HG03159 (cell line): ENCODE data around the gene SORBS1.

Source experiments
- ATAC-seq: cut with Tn5 transposase; IDR thresholded peaks from one replicate; pipeline ENCODE4 v1.9.1; 2021; ENCODE audit warnings: mild to moderate bottlenecking, moderate library complexity; ENCODE audit not compliant: unreplicated experiment

The SORBS1 gene

DNA sequence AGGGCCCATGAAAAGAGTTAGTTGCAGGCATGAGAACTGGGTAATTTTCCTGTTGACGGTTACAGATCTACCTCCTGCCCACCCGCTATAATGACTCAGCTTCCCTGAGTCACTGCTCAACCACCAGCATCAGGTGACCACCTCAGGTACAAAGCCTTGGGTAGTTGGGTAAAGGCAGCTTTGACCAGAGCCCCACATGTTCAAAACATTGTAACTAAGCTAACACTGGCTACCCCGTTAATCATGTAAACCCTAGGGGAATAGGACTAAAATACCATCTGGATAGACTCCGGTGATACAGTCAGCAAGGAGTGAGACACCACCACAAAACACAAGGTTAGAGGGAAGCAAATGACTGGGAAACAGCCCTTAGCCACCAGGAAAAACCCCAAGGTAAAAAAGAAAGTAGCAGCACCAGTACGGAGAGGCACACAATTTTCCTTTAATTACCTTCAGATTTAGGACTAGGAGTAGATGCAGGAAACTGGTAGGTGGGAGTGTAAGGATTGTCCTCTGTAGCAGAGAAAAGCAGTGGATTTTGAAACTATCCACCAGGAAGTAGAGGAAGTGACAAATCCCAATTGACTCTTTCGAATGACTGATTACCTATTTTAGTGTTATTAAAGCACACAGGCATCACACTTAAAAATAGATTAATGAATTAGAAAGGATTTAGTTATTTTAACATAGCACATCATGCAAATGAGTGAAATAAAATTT is 166.8 kb downstream of the SORBS1 start:
- peak; percentile 68 for ATAC-seq

DNA sequence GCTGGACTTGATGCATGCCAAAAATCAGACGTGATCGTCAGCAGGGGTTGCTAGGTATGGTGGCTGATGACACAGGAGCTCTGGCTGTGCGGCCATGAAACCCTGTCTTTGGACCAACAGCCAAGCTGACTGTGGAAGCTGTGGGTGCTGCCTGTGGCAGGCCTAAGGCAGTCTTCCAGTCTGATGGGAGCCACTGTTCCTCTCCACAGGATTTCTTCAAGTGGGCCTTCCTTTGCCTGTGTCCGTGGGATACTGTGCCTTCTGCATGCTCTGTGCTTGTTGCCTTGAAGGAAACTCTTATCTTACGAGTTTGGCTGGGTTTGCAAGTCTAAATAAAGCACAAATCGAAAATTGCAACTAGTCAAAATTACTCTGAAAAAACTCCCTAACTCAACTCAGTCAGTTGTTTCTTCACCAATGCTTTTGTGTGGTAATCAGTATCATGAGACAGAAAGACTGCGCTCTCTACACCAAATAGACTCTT is 168.4 kb downstream of the SORBS1 start:
- no peak for ATAC-seq

GRCh38 chr10:95392217-95392584 is 169.0 kb downstream of the SORBS1 start:
- no peak for ATAC-seq

GRCh38 chr10:95391581-95392216 is 169.5 kb downstream of the SORBS1 start:
- ATAC-seq = no peak

- ATAC-seq = no peak
Observed at GRCh38 chr10:95391164-95391563, 170.0 kb downstream of the SORBS1 start.

DNA sequence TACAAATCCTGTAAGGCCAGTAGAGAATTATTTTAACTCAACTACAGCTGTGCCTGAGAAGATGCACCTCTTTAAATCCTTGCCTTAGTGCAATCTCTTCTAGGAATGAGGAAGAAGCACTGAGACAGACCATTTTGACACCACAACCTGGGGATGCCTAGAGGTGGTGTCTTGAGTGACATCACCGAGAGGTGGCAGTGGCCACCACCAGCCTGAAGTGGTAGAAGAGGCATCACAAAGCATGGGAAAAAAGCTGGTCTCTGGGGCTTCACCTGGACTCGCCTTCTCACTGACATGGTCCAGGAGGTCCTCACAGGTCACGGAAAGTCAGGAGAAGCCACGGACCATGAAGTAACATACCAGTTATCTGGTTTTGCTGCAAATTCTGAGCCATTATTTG is 171.2 kb downstream of the SORBS1 start:
- no peak for ATAC-seq

DNA sequence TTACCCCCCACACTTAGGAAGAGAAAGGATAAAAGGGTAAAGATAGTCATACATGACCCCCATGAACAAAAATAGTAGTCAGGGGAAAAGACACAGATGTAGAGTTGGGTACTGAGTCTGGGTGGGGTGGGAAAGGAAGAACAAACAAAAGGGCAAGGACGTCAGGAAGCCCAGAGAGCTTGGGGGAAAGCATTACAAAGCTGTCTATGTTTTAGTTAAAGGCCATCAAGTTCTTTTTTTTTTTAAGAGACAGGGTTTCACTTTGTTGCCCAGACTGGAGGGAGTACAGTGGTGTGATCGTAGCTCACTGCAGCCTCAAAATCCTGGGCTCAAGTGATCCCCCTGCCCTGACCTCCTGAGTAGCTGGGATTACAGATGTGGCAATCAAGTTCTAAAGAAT is 172.0 kb downstream of the SORBS1 start:
- ATAC-seq = no peak

- no peak for ATAC-seq
Observed at GRCh38 chr10:95388539-95388938, 172.6 kb downstream of the SORBS1 start.

- ATAC-seq = no peak
Observed at GRCh38 chr10:95388109-95388471, 173.1 kb downstream of the SORBS1 start.

GRCh38 chr10:95384011-95384704 is 177.0 kb downstream of the SORBS1 start:
- no peak for ATAC-seq

DNA sequence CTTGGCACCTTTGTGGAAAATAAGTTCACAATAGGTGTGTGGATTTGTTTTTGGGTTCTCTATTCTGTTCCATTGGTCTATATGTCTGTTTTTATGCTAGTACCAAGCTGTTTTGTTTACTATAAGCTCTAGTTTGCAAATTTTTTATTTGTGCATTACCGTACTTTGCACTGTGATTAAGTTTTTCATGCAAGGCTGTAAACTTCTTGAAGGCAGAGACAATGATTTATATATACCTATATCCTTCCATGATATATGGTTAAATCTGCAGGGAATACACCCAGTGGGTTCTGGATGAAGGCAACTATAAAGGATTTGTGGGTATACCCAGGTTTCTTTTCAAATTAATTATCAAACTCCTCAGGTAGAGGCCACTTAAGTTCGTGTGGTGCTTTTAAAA is 178.6 kb downstream of the SORBS1 start:
- no peak for ATAC-seq

DNA sequence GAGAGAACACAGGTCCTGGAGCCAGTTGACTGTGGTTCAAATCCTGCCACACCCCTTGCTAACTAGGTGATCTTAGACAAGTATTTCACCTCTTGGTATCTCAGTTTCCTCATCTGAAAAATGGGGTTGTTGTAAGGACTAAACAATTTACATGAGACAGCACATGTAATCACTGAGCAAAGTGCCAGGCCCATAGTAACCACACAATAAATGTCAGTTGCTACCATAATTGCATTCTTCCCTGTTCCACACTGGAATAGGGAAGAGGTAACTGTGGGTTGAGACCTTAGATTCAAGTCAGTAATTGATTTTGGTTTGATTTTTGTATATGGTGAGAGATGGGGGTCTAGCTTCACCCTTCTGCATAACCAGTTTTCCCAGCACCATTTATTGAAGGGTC is 179.0 kb downstream of the SORBS1 start:
- ATAC-seq = no peak

GRCh38 chr10:95377950-95378349 is 183.2 kb downstream of the SORBS1 start:
- ATAC-seq = no peak

DNA sequence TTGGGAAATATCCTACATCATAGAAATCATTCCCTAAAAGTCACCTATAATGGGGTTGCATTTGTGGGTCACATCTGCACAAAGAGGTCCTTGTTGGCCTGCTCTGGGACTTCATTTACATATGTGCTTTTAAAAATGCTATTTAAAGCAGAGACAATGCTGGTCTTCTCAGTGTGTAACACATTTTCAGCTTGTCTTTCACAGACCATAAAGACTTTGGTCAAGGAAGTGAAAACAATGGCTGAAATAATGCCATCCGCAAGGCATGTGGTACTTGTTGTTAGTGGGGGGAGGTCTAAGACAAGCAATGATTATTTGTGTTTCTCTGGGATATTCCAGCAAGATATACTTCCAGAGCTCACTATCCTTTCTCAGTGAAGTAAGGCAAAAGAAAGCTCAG is 185.8 kb downstream of the SORBS1 start:
- no peak for ATAC-seq

DNA sequence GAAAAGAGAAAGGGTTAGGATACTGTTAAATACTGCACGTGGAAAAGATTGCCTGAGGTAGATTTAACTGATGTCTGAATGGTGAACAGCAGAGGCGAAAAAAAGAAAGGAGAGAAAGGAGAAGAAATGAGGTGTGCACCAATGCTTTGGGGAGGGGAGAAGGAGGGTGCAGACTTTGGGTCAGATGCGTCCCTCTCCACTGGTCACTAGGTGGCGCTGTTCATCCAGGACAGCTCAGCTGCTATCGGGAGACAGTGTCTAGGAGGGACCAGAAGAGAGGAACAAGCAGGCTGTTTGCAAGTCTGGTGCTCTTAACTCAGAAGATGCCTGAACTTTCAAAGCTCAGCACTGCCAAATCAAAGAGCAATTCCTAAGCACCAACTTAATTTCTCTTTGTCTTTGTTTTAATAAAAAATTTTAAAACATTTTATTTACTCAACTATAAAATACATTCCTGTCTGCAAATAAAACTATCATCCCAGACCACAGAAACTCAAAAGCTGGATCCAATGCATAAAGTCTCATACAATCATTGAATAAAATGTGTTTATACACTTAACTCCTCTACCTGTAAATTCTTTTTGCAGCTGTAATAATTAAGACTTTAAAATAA is 186.5 kb downstream of the SORBS1 start:
- ATAC-seq = peak; percentile 87

- ATAC-seq = no peak
Observed at GRCh38 chr10:95373660-95374059, 187.5 kb downstream of the SORBS1 start.

DNA sequence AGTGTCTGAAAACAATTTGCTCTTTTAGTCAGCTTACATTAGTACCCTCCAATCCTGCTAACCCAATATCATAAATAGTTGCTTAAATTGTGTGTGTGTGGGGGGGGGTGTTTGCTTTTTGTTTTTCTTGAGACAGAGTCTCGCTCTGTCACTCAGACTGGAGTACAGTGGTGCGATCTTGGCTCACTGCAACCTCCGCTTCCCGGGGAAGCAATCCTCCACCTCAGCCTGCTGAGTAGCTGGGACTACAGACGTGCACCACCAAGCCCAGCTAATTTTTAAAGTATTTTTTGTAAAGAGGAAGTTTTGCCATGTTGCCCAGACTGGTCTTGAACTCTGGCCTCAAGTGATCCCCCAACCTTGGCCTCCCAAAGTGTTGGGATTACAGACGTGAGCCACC is 196.8 kb downstream of the SORBS1 start:
- ATAC-seq = no peak

- peak; percentile 73 for ATAC-seq
Observed at GRCh38 chr10:95363303-95363912, 197.8 kb downstream of the SORBS1 start.

GRCh38 chr10:95360122-95360714 is 201.0 kb downstream of the SORBS1 start:
- ATAC-seq = no peak

- no peak for ATAC-seq
Observed at GRCh38 chr10:95359466-95359865, 201.7 kb downstream of the SORBS1 start.
